RWPE2 (cell line): ENCODE data around the gene OR2F1.

ENCODE experiments used
- ATAC-seq: fragments of 200-7000 bp; cut with Tn5 transposase; 3 replicates; pipeline ENCODE4 v1.9.1; 2021; ENCODE audit warnings: low read depth
- DNase-seq: peaks from one replicate; pipeline ENCODE4 v3.0.0-alpha.2; 2020; ENCODE audit warnings: low spot score
- H3K27ac ChIP-seq: fragments of 450-650 bp; 2 replicates; pipeline ENCODE4 v1.5.1; 2017; ENCODE audit warnings: mild to moderate bottlenecking; ENCODE audit not compliant: poor library complexity, severe bottlenecking
- H3K27me3 ChIP-seq: fragments of 250-450 bp; sonication (Bioruptor Pico); 2 replicates; pipeline ENCODE4 v1.5.1; 2021; ENCODE audit warnings: mild to moderate bottlenecking, moderate library complexity; ENCODE audit not compliant: insufficient read depth, poor library complexity, severe bottlenecking
- H3K36me3 ChIP-seq: fragments of 250-450 bp; sonication (Bioruptor Pico); 2 replicates; pipeline ENCODE4 v1.5.1; 2020; ENCODE audit warnings: low read depth, mild to moderate bottlenecking, moderate library complexity
- H3K4me1 ChIP-seq: fragments of 250-450 bp; sonication (Bioruptor Pico); 2 replicates; pipeline ENCODE4 v1.5.1; 2021; ENCODE audit warnings: mild to moderate bottlenecking, moderate library complexity; ENCODE audit not compliant: insufficient read depth, poor library complexity, severe bottlenecking
- H3K4me3 ChIP-seq: fragments of 250-450 bp; sonication (Bioruptor Pico); 2 replicates; pipeline ENCODE4 v1.5.1; 2021; ENCODE audit warnings: mild to moderate bottlenecking, moderate library complexity; ENCODE audit not compliant: severe bottlenecking
- H3K9me3 ChIP-seq: fragments of 250-450 bp; sonication (Bioruptor Pico); 2 replicates; pipeline ENCODE4 v1.5.1; 2021; ENCODE audit warnings: mild to moderate bottlenecking, moderate library complexity; ENCODE audit not compliant: severe bottlenecking
- CTCF ChIP-seq: fragments of 450-650 bp; IDR thresholded peaks from one replicate; pipeline ENCODE4 v1.5.1; 2017; ENCODE audit warnings: mild to moderate bottlenecking, moderate library complexity; ENCODE audit not compliant: poor library complexity, severe bottlenecking

OR2F1 gene

GRCh38 chr7:143924851-143925250, 29.8 kb upstream of the OR2F1 start:
- no peak overlapping the region for H3K4me3 ChIP-seq
- no peak for DNase-seq
- no peak for TF ChIP-seq CTCF

GRCh38 chr7:143929224-143929920, 25.3 kb upstream of the OR2F1 start:
- Histone ChIP-seq H3K27ac (no peak overlapping the region), H3K4me1 (no peaks in the 10 kb centered on the region), H3K36me3 (no peaks in the 10 kb centered on the region), H3K4me3 (no peak overlapping the region), H3K9me3 (no peaks in the 10 kb centered on the region), H3K27me3 (no peaks in the 10 kb centered on the region)
- DNase-seq (no peak), ATAC-seq (peak; percentile 74)
- TF ChIP-seq CTCF = no peak

More at GRCh38 chr7:143924851-143925250, 29.8 kb upstream of the OR2F1 start:
- Histone ChIP-seq H3K27me3 (peaks cover 20% of the 10 kb centered on the region), H3K36me3 (no peaks in the 10 kb centered on the region), H3K27ac (no peak overlapping the region), H3K9me3 (no peaks in the 10 kb centered on the region), H3K4me1 (no peaks in the 10 kb centered on the region)
- ATAC-seq = no peak

DNA sequence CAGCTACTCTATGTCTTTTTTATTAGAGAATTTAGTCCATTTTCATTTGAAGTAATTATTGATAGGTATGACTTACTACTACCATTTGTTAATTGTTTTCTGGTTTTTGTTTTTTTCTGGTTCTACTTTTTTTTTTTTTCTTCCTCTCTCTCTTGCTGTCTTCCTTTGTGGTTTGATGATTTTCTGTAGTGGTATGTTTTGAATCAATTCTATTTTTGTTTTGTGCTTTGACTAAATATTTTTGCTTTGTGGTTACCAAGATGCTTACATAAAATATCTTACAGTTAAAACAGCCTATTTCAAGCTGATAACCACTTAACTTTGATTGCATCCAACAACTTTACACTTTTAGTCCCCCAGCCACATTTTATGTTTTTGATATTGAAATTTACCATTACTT, 22.9 kb upstream of the OR2F1 start:
- Histone ChIP-seq H3K36me3 (no peaks in the 10 kb centered on the region), H3K4me3 (no peak overlapping the region), H3K27ac (no peak overlapping the region), H3K9me3 (no peaks in the 10 kb centered on the region), H3K4me1 (no peaks in the 10 kb centered on the region), H3K27me3 (no peaks in the 10 kb centered on the region)
- TF ChIP-seq CTCF = no peak
- no peak for ATAC-seq
- no peak for DNase-seq

DNA sequence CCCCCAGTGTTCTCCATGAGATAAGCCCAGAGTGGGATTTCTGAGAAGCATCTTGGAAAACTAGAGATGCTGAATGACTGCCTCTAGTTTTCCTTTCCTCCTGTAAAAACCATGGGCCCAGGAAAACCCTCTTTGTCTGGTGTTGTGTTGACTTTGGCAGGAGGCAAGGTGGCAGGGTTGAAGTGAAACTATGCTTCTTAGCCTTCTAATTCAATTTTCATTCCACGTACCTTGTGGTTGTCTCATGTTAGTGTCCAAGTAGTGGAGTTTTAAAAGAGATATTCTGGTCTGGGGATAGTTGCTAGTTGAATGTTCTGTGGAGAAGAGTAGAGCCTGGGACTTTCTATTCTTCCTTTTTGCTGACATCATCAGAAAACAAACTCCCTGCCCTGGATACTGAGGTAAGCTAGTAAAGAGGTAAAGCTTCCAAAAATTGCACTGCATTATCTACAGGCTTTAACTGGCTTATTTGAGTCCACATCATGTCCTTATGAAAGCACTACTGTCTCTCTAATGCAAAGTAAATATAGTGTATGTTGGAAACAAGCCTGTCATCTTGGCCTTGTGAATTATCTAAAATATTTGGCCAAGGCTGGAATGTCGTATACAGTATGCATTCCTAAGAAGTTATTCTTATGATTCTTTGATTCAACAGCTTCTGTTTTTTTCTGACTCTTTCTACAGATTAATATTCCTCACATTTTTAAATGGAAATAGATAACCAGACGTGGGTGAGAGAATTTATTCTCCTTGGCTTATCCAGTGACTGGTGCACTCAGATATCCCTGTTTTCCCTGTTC, 19.9 kb upstream of the OR2F1 start, which contains the start of gene OR2F2:
TSS of gene OR2F2 (plus strand) at position 708 of the 800 bp plus-strand sequence. CDS start at position 708, 0 bp downstream.
- no peaks in the 10 kb centered on the region for H3K36me3 ChIP-seq
- no peak within 1 kb of the TSS for H3K4me3 ChIP-seq
- H3K4me1 ChIP-seq = no peaks in the 10 kb centered on the region
- H3K27me3 ChIP-seq = no peaks in the 10 kb centered on the region
- TF ChIP-seq CTCF = no peak
- H3K9me3 ChIP-seq = no peaks in the 10 kb centered on the region
- H3K27ac ChIP-seq = no peak within 1 kb of the TSS
- no peak for DNase-seq
- ATAC-seq = no peak
